ENCODE results near the gene MTURN. TPM values are rescaled to one million over a fixed set of nuclear protein-coding genes. Genes with fewer than 3 reads are reported as not detected.

The MTURN gene
- total and polyA plus RNA-seq, 10 of the 15 experiments (the other 5 are each of a cell fraction or from before 2014, with no cell fraction given), result 0.52 to 5.0 (median 3.3) TPM

DNA sequence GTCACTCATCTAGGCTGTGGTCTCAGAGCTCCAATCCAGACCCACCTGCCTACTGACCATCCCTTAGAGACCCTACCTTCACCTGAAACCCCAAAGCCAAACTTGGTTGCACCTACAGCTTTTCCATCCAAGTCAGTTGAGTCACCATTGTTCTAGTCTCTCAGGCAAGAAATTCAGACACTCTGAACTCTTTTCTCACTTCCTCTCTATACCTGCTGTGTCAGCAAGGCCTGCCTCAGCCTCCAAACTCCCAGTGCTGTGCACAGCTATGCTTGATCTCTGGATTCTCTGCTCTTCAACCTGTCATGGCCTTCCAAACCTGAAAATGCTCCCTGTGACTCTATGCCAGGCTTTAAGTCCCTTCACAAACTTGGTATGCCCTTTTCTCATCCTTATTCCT lies 47.4 kb upstream of the MTURN start:
- ATAC-seq, result peak; percentile 36; the same call in 1 of the 3 replicates
- intact Hi-C loops (cut with micrococcal nuclease; ENCODE audit: unreplicated experiment), result no loop called here

DNA sequence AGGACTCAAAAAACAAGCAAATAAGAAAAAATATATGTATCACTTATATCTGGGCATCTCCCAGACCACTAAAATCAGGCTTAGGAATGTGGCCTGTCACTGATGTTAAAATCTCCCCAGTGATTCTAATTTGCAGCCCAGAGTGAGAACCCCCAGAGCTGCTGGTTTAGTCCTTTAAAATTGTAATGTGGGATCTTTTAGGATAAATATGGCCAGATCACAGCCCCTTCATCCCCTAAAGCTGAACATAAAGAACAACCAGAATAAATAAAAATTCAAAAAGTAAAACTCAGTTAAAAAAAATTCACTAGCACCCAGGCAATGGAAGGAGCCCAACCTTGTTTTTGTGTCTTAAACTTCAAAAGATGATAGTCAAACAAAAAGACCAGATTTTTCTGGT lies 46.4 kb upstream of the MTURN start:
- ChIA-PET POLR2A (no interaction called here), RAD21 (ENCODE audit: unreplicated experiment) (no interaction called here), CTCF (interaction anchor here (1.1 to 2.0 kb wide), 2 partner anchors 14 to 26 kb away, joined by 3 to 8 read pairs; no protein-coding TSS in a partner anchor), SMC1A (ENCODE audit: uncharacterized antibody, unreplicated experiment) (interaction anchor here (0.7 to 1.4 kb wide), 2 partner anchors 13 to 15 kb away, joined by 3 read pairs; no protein-coding TSS in a partner anchor)
- no peak overlapping the region for H3K27ac ChIP-seq (ENCODE audit: control insufficient read depth, insufficient read depth)
- in situ Hi-C loops (cut with MboI), result no loop called here
- H4K20me1 ChIP-seq (ENCODE audit: control insufficient read depth, insufficient read depth), result no peaks in the 10 kb centered on the region
- H3K4me1 ChIP-seq (ENCODE audit: control insufficient read depth, insufficient read depth, low read length), result peaks cover 6% of the 10 kb centered on the region
- no peak overlapping the region for H2AFZ ChIP-seq (ENCODE audit: control insufficient read depth, low read depth, low read length)
- H3K9ac ChIP-seq (ENCODE audit: control insufficient read depth, insufficient read depth, low read length), result no peak overlapping the region
- no peaks in the 10 kb centered on the region for H3K27me3 ChIP-seq (replicated peaks in 1 of 2; ENCODE audit: control insufficient read depth in 2 of 2, insufficient read depth in 2 of 2, low read length in 1 of 2)
- DNase-seq (ENCODE audit: low read depth, low spot score) (no peak), ATAC-seq (no peak), FAIRE-seq (no peak)
- TF ChIP-seq FOXK2 (IDR thresholded peaks at IDR 0.05) (no peak), STAT1 (conservative IDR thresholded peaks at IDR 0.05) (no peak), WRNIP1 (IDR thresholded peaks at IDR 0.05; ENCODE audit: borderline replicate concordance, low read depth, low read length) (no peak)
- intact Hi-C loops (cut with micrococcal nuclease; ENCODE audit: unreplicated experiment), result no loop called here
- no peaks in the 10 kb centered on the region for H3K9me3 ChIP-seq (replicated peaks; ENCODE audit: control insufficient read depth, insufficient read depth, low read length)
- no peak overlapping the region for H3K4me3 ChIP-seq
- no peak overlapping the region for H3K4me2 ChIP-seq (ENCODE audit: control insufficient read depth, insufficient read depth)
- H3K36me3 ChIP-seq (ENCODE audit: control insufficient read depth in 2 of 2, insufficient read depth in 2 of 2, low read length in 1 of 2), result no peaks in the 10 kb centered on the region; a peak in 1 of 4 replicates
- BruUV-seq (replicated peaks), result no TSS peak
- H3K79me2 ChIP-seq (ENCODE audit: control insufficient read depth, insufficient read depth, low read length), result no peaks in the 10 kb centered on the region

More for the DNA sequence above, 47.4 kb upstream of the MTURN start:
- Histone ChIP-seq H3K4me3 (no peak overlapping the region), H3K4me2 (ENCODE audit: control insufficient read depth, insufficient read depth) (no peak overlapping the region), H3K79me2 (ENCODE audit: control insufficient read depth, insufficient read depth, low read length) (no peaks in the 10 kb centered on the region), H4K20me1 (ENCODE audit: control insufficient read depth, insufficient read depth) (no peaks in the 10 kb centered on the region), H2AFZ (ENCODE audit: control insufficient read depth, low read depth, low read length) (no peak overlapping the region), H3K27ac (ENCODE audit: control insufficient read depth, insufficient read depth) (no peak overlapping the region), H3K9ac (ENCODE audit: control insufficient read depth, insufficient read depth, low read length) (no peak overlapping the region), H3K27me3 (replicated peaks in 1 of 2; ENCODE audit: control insufficient read depth in 2 of 2, insufficient read depth in 2 of 2, low read length in 1 of 2) (no peaks in the 10 kb centered on the region), H3K9me3 (replicated peaks; ENCODE audit: control insufficient read depth, insufficient read depth, low read length) (no peaks in the 10 kb centered on the region), H3K36me3 (ENCODE audit: control insufficient read depth in 2 of 2, insufficient read depth in 2 of 2, low read length in 1 of 2) (no peaks in the 10 kb centered on the region; a peak in 1 of 4 replicates), H3K4me1 (ENCODE audit: control insufficient read depth, insufficient read depth, low read length) (peaks cover 6% of the 10 kb centered on the region)
- FAIRE-seq, result no peak
- ChIA-PET CTCF (interaction anchor here (3.1 kb wide), 1 partner anchor 13 kb away, joined by 17 read pairs; no protein-coding TSS in a partner anchor), POLR2A (no interaction called here), SMC1A (ENCODE audit: uncharacterized antibody, unreplicated experiment) (interaction anchor here (1.9 kb wide), 1 partner anchor 12 kb away, joined by 6 read pairs; no protein-coding TSS in a partner anchor), RAD21 (ENCODE audit: unreplicated experiment) (no interaction called here)
- TF ChIP-seq EZH2 (IDR thresholded peaks at IDR 0.05; ENCODE audit: borderline replicate concordance, control insufficient read depth, low read depth, low read length) (no peak), SPI1 (IDR thresholded peaks at IDR 0.05; ENCODE audit: borderline replicate concordance, insufficient read depth, low read depth, low read length) (peak; percentile 85)
- in situ Hi-C loops (cut with MboI), result no loop called here
- BruUV-seq (replicated peaks), result no TSS peak
- DNase-seq (ENCODE audit: low read depth, low spot score), result no peak

Data from GM12878 (cell line).